Cardiac septum (tissue), 1 donor: ENCODE data around the gene HINFP. TPM values are rescaled to one million over a fixed set of nuclear protein-coding genes. Genes with fewer than 3 reads are reported as not detected.
"Not testable (repeated sequence)": the region's sequence is repeated elsewhere in the genome, so short reads cannot be mapped to it uniquely, and the experiment has no call there.

ENCODE experiments used
- DNase-seq: peaks from one replicate; pipeline ENCODE4 v3.0.0-alpha.2; 2020; ENCODE audit warnings: low spot score
- intact Hi-C: fragments of 100-400 bp; cut with DNase I; formaldehyde crosslinking; loops from one replicate; pipeline ENCODE4 v1.14.0; 2022
- total RNA-seq: library from RNA; stranded (reverse); fragmentation: NEBNext Ultra II Directional; extraction: Animal tissue kit (Norgen Biotek cat#: 25700); gene quantifications from one replicate; pipeline ENCODE4 v1.2.1, GENCODE V29; 2021
- donor health status: DM: no; HTN: no; CAD: no.

The HINFP gene
- total RNA-seq, 1 donor from 2014 or later: 14.5 TPM

- no peak for DNase-seq
- intact Hi-C loops: no loop called here
Measured at GRCh38 chr11:119114351-119114750, 7.0 kb upstream of the HINFP start.

GRCh38 chr11:119115484-119116234 is 5.7 kb upstream of the HINFP start:
- intact Hi-C loops: no loop called here

GRCh38 chr11:119116235-119116594 is 5.2 kb upstream of the HINFP start:
- intact Hi-C loops: no loop called here
- no peak for DNase-seq

More at GRCh38 chr11:119115484-119116234, 5.7 kb upstream of the HINFP start:
- DNase-seq: no peak

- no peak for DNase-seq
- intact Hi-C loops: no loop called here
Measured at GRCh38 chr11:119116601-119117000, 4.8 kb upstream of the HINFP start.

- intact Hi-C loops: no loop called here
- no peak for DNase-seq
Measured at GRCh38 chr11:119117004-119117706, 4.2 kb upstream of the HINFP start.

- intact Hi-C loops: no loop called here
- no peak for DNase-seq
Measured at GRCh38 chr11:119118227-119118626, 3.2 kb upstream of the HINFP start.

- DNase-seq: no peak
- intact Hi-C loops: no loop called here
Measured at GRCh38 chr11:119118946-119119345, 2.4 kb upstream of the HINFP start.

GRCh38 chr11:119120639-119121007 is 757 bp upstream of the HINFP start:
- intact Hi-C loops: loop anchor here (2.0 kb wide), 1 partner anchor 18 kb away; no protein-coding TSS in a partner anchor

GRCh38 chr11:119121811-119122124 is 388 bp downstream of the HINFP start:
- intact Hi-C loops: loop anchor here (2.0 kb wide), 1 partner anchor 19 kb away; no protein-coding TSS in a partner anchor
- DNase-seq: no peak

More at GRCh38 chr11:119120639-119121007, 757 bp upstream of the HINFP start:
- no peak for DNase-seq

GRCh38 chr11:119125821-119126220 is 4.4 kb downstream of the HINFP start:
- intact Hi-C loops: no loop called here
- no peak for DNase-seq

- no peak for DNase-seq
- intact Hi-C loops: no loop called here
Measured at GRCh38 chr11:119126675-119127268, 5.4 kb downstream of the HINFP start.

- DNase-seq: no peak
- intact Hi-C loops: no loop called here
Measured at GRCh38 chr11:119130662-119131061, 9.3 kb downstream of the HINFP start.

GRCh38 chr11:119134389-119134978 is 13.1 kb downstream of the HINFP start:
- intact Hi-C loops: no loop called here

GRCh38 chr11:119139276-119139675 is 17.9 kb downstream of the HINFP start:
- intact Hi-C loops, DNase-seq: not testable (repeated sequence)

More at GRCh38 chr11:119134389-119134978, 13.1 kb downstream of the HINFP start:
- DNase-seq: no peak

GRCh38 chr11:119144825-119145486 is 23.6 kb downstream of the HINFP start:
- intact Hi-C loops: loop anchor here (5.0 kb wide), 2 partner anchors 52 to 177 kb away; no protein-coding TSS in a partner anchor
- no peak for DNase-seq

- intact Hi-C loops: loop anchor here (5.0 kb wide), 2 partner anchors 52 to 177 kb away; no protein-coding TSS in a partner anchor
- no peak for DNase-seq
Measured at GRCh38 chr11:119145551-119145950, 24.2 kb downstream of the HINFP start.

GRCh38 chr11:119147604-119148333 is 26.4 kb downstream of the HINFP start:
- intact Hi-C loops: loop anchor here (5.0 kb wide), 2 partner anchors 50 to 175 kb away; no protein-coding TSS in a partner anchor

GRCh38 chr11:119148720-119149017 is 27.3 kb downstream of the HINFP start:
- intact Hi-C loops: loop anchor here (5.0 kb wide), 2 partner anchors 49 to 174 kb away; no protein-coding TSS in a partner anchor
- no peak for DNase-seq

More at GRCh38 chr11:119147604-119148333, 26.4 kb downstream of the HINFP start:
- no peak for DNase-seq
